Ascending aorta (tissue), 2 donors: ENCODE data around the gene JMJD4. TPM values are rescaled to one million over a fixed set of nuclear protein-coding genes. Genes with fewer than 3 reads are reported as not detected.

Experiments
- DNase-seq, 2 donors: peaks; one replicate each; pipeline ENCODE4 v3.0.0-alpha.2; 2019; ENCODE audit warnings: low spot score in 2 of 2
- H3K27ac ChIP-seq, 2 donors: fragments of 200-600 bp; sonication (generic); one replicate each; pipeline ENCODE4 v1.5.1; 2016 to 2017; ENCODE audit warnings: mild to moderate bottlenecking in 1 of 2
- H3K27me3 ChIP-seq: fragments of 200-600 bp; sonication (generic); one replicate; pipeline ENCODE4 v1.5.1; 2017
- H3K36me3 ChIP-seq, 2 donors: fragments of 200-600 bp; sonication (generic); one replicate each; pipeline ENCODE4 v1.5.1; 2016
- H3K4me1 ChIP-seq, 2 donors: fragments of 200-600 bp; sonication (generic); one replicate each; pipeline ENCODE4 v1.5.1; 2016 to 2017; ENCODE audit warnings: mild to moderate bottlenecking in 1 of 2
- H3K4me3 ChIP-seq, 2 donors: fragments of 200-600 bp; sonication (generic); one replicate each; pipeline ENCODE4 v1.5.1; 2016 to 2017; ENCODE audit warnings: mild to moderate bottlenecking in 1 of 2
- H3K9me3 ChIP-seq, 2 donors: fragments of 200-600 bp; sonication (generic); one replicate each; pipeline ENCODE4 v1.5.1; 2016
- CTCF ChIP-seq, 3 experiments: fragments of 200-600 bp in 2 of 3; fragments of 450-650 bp in 1 of 3; sonication (generic) in 2 of 3; IDR thresholded peaks; one replicate each; pipeline ENCODE4 v1.5.1; 2016 to 2019; ENCODE audit warnings: antibody characterized with exemption in 3 of 3, mild to moderate bottlenecking in 1 of 3, moderate library complexity in 1 of 3
- intact Hi-C: fragments of 100-400 bp; cut with DNase I; formaldehyde crosslinking; loops from one replicate; pipeline ENCODE4 v1.15.1; 2023
- total RNA-seq: library from RNA; depleted of rRNA; stranded (reverse); fragments of >200 nt; gene quantifications from one replicate; pipeline ENCODE4 v1.1.0, GENCODE V29; 2016

JMJD4 gene
- total RNA-seq, 1 donor from 2014 or later = 10.6 TPM

GRCh38 chr1:227731696-227732585, 3.2 kb downstream of the JMJD4 start:
- DNase-seq = no peak
- TF ChIP-seq CTCF (IDR thresholded peaks at IDR 0.05) = no peak
- Histone ChIP-seq H3K36me3 (peaks cover 7 to 23% of the 10 kb centered on the region in 2 donors), H3K9me3 (no peaks in the 10 kb centered on the region), H3K4me1 (peaks cover 0 to 11% of the 10 kb centered on the region in 2 donors), H3K27me3 (no peaks in the 10 kb centered on the region), H3K4me3 (no peak overlapping the region), H3K27ac (no peak overlapping the region)
- intact Hi-C loops = loop anchor here (5.0 kb wide), 1 partner anchor 190 kb away; no protein-coding TSS in a partner anchor

GRCh38 chr1:227731241-227731677, 3.8 kb downstream of the JMJD4 start:
- Histone ChIP-seq H3K36me3 (peaks cover 7 to 23% of the 10 kb centered on the region in 2 donors), H3K27me3 (no peaks in the 10 kb centered on the region), H3K9me3 (no peaks in the 10 kb centered on the region), H3K4me3 (no peak overlapping the region), H3K4me1 (peaks cover 0 to 11% of the 10 kb centered on the region in 2 donors), H3K27ac (no peak overlapping the region)
- DNase-seq = no peak
- TF ChIP-seq CTCF (IDR thresholded peaks at IDR 0.05) = no peak
- intact Hi-C loops = loop anchor here (5.0 kb wide), 1 partner anchor 189 kb away; no protein-coding TSS in a partner anchor

GRCh38 chr1:227730630-227731151, 4.4 kb downstream of the JMJD4 start:
- peaks cover 7 to 23% of the 10 kb centered on the region in 2 donors for H3K36me3 ChIP-seq
- H3K4me1 ChIP-seq = peaks cover 0 to 6% of the 10 kb centered on the region in 2 donors
- TF ChIP-seq CTCF (IDR thresholded peaks at IDR 0.05) = no peak
- no peak for DNase-seq
- no peak overlapping the region for H3K4me3 ChIP-seq
- intact Hi-C loops = loop anchor here (5.0 kb wide), 1 partner anchor 188 kb away; no protein-coding TSS in a partner anchor
- no peaks in the 10 kb centered on the region for H3K9me3 ChIP-seq
- no peak overlapping the region for H3K27ac ChIP-seq
- H3K27me3 ChIP-seq = no peaks in the 10 kb centered on the region

- Histone ChIP-seq H3K9me3 (no peaks in the 10 kb centered on the region), H3K27me3 (no peaks in the 10 kb centered on the region), H3K36me3 (peaks cover 7 to 23% of the 10 kb centered on the region in 2 donors), H3K4me1 (peaks cover 0 to 6% of the 10 kb centered on the region in 2 donors), H3K4me3 (no peak overlapping the region), H3K27ac (peak overlapping the region in 1 of 2 donors; percentile 3)
- TF ChIP-seq CTCF (IDR thresholded peaks at IDR 0.05) = peak in 2 of 3 experiments; percentile 60 to 66
- intact Hi-C loops = loop anchor here (2.0 to 5.0 kb wide), 3 partner anchors 167 to 1323 kb away; partner anchors contain the start of genes PARP1 and ZNF678
- DNase-seq = no peak
Measured at GRCh38 chr1:227729881-227730629, 5.0 kb downstream of the JMJD4 start.

GRCh38 chr1:227729144-227729880, 5.8 kb downstream of the JMJD4 start:
- Histone ChIP-seq H3K4me1 (peaks cover 0 to 4% of the 10 kb centered on the region in 2 donors), H3K36me3 (peaks cover 7 to 23% of the 10 kb centered on the region in 2 donors), H3K9me3 (no peaks in the 10 kb centered on the region), H3K4me3 (peak overlapping the region; percentile 51 to 71), H3K27me3 (no peaks in the 10 kb centered on the region), H3K27ac (peak overlapping the region; percentile 67 to 73)
- no peak for TF ChIP-seq CTCF (IDR thresholded peaks at IDR 0.05)
- intact Hi-C loops = loop anchor here (2.0 to 5.0 kb wide), 2 partner anchors 167 to 1322 kb away; partner anchors contain the start of genes PARP1 and ZNF678
- DNase-seq = no peak
